ELF-1 (cell line): ENCODE results near the gene PRR12.

Source experiments
- DNase-seq: peaks from one replicate; pipeline ENCODE4 v3.0.0-alpha.2; 2016; ENCODE audit warnings: low read depth, low spot score

Gene PRR12

DNA sequence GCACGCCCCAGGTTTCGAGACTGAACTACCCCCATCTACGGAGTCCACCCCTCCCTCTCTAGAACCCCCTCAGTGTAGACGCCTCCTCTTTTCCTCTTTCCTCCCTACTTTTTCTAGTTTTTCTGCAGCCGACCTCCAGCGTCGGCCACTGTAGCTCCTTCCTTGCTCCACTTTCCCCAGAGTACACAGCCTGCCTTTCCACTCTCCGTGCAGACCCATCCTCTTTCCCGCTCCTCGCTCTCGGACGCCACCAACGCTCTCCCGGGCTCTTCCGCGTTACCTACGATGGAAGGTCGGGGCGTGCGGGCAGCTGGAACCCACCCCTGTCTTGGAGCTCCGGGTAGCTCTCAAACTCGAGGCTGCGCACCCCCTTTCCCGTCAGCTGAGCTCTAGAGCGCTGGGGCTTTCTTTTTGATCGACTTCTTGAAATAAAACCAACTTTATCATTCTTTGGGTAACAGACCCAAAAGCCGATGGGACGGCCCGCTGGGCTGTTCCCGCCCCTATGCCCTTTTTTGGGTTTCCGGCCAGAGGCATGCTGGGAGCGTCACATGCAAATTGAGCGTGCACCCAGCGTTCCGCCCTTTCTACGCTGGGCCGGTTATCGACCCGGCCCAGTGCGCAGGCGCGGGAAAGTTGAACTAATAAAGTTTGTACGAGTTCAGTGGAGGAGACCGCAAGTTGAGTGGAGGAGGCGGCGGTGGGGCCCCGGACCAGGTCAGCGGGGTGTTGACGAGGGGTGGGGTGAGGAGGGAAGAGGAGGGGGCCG lies 74.6 kb downstream of the PRR12 start, which contains the start of the genes BCL2L12 and IRF3:
TSS of gene BCL2L12 (plus strand) at position 583 of the 769 bp plus-strand sequence. CDS start 760 bp downstream, outside the sequence.
TSS of gene IRF3 (minus strand) at position 507 of the 769 bp plus-strand sequence. CDS start 1,019 bp downstream, outside the sequence.
- peak; percentile 96 for DNase-seq

- no peak for DNase-seq
Measured at GRCh38 chr19:49666120-49666444, 75.1 kb downstream of the PRR12 start.

DNA sequence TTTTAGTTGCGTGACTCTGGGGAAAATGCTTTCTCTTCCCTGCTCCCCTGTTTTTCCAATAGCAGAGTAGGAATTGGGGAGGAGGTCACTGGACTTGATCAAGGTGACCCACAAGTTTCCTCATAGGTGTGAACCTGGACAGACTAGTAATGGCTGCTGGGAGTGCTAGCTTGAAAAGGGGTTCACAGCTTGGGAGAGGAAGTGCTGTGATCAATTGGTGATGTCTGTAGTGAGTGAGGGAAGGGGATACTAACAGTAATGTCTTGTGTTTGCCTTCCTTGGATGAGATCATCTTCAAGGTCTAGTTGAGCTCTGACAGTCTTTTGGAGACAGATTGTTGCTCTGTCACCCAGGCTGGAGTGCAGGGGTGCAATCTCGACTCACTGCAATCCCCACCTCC lies 76.5 kb downstream of the PRR12 start:
- DNase-seq = no peak

DNA sequence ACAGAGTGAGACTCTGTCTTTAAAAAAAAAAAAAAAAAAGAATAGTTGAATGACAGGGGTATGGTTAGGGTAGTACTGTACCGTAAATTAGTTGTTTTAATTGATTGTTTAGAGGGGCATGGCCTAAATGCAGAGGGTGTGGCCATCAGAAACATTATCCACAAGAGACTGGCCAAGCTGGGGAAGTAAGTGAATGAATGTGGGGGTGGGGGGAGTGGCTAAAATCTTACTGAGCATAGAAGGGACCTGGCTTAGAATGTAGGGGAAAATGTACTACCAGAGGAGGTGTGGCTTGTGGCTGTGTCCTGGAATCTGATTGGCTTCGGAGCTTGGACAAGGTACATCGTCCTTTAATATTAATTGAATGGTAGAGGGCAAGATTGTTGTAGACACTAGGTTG lies 78.5 kb downstream of the PRR12 start:
- no peak for DNase-seq

DNA sequence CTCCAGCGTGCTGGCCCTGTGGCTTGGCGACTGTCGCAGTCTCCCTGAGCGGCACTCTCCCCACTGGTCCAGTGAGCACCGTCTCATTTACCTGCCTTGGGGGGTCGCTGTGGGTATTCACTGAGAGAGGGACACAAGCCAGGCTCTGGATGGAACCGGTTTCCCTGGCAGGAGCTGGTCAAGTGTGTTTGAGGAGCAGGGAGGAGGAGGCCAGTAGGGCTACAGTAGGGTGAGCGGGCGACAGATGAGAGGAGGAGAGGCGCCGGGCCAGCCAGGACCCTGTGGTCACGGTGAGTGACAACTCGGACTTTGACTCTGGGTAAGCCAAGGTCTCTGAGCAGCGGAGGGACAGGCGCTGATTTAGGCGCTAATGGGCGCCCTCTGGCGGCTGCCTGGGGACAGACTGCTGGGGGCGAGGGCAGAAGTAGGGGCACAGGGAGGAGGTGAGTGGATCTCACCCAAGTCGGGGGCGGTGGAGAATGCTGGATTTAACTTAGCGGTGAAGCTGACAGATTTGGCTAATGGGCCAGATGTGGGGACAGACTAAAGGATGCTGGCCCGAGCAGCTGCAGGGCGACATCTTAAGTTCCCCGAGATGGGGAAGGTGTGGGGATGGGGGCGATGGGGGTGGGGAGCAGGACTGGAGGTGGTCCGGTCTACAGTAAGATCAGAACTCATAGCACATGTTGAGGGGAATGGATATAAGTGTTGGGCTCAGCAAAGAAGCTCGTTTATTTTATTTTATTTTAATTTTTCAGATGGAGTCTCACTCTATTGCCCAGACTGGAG lies 81.3 kb downstream of the PRR12 start:
- peak; percentile 94 for DNase-seq
